Left ventricle myocardium inferior (tissue), 1 donor: ENCODE measurements around the gene SRSF11. TPM values are rescaled to one million over a fixed set of nuclear protein-coding genes. Genes with fewer than 3 reads are reported as not detected.
"Not testable (repeated sequence)": the region's sequence is repeated elsewhere in the genome, so short reads cannot be mapped to it uniquely, and the experiment has no call there.

Source experiments
- DNase-seq: peaks from one replicate; pipeline ENCODE4 v3.0.0-alpha.2; 2020
- H3K27ac ChIP-seq: fragments of 200-600 bp; replicated peaks from 2 replicates; pipeline ENCODE4 v1.8.0; 2021
- H3K27me3 ChIP-seq: fragments of 200-600 bp; 2 replicates; pipeline ENCODE4 v1.8.0; 2021; ENCODE audit warnings: low read depth
- H3K36me3 ChIP-seq: fragments of 200-600 bp; 2 replicates; pipeline ENCODE4 v1.8.0; 2021
- H3K4me1 ChIP-seq: fragments of 200-600 bp; 2 replicates; pipeline ENCODE4 v1.8.0; 2021
- H3K4me3 ChIP-seq: fragments of 200-600 bp; 2 replicates; pipeline ENCODE4 v1.8.0; 2021; ENCODE audit warnings: mild to moderate bottlenecking, moderate library complexity
- H3K9me3 ChIP-seq: fragments of 200-600 bp; replicated peaks from 2 replicates; pipeline ENCODE4 v1.8.0; 2021
- intact Hi-C: fragments of 100-400 bp; cut with micrococcal nuclease; formaldehyde crosslinking; loops from one replicate; pipeline ENCODE4 v1.11.0; 2022
- total RNA-seq: library from RNA; stranded (reverse); fragmentation: NEBNext Ultra II Directional; extraction: Animal tissue kit (Norgen Biotek cat#: 25700); gene quantifications from one replicate; pipeline ENCODE4 v1.2.1, GENCODE V29; 2021
- TF ChIP-seq, protein P1 (sequence below): fragments of 200-600 bp; IDR thresholded peaks from 2 replicates; pipeline ENCODE4 v1.8.0; 2021; ENCODE audit warnings: antibody characterized with exemption, mild to moderate bottlenecking, borderline replicate concordance
- donor health status: DM: no; HTN: yes; CAD: no; lungs with severe emphysema.

The SRSF11 gene
- total RNA-seq, 1 donor from 2014 or later, result 48.6 TPM

DNA sequence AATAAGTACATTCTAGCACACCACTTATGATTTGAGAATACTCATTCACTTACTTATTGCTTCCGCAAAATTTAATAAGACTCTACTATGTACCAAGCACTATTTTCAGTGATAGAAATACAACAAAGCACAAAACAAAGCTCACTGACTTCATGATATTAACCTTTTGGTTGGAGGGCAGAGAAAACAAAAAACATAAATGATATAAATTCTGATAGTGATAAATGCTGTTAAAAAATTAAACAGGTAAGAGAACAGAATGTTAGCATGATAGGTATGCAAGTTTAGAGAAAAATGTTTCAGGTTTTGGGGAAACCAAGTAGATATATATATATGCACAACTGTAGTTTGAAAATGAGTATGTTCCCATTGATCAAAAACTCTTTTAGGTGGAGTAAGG lies 17.0 kb upstream of the SRSF11 start:
- intact Hi-C loops, result no loop called here
- Histone ChIP-seq H3K27me3 (no peaks in the 10 kb centered on the region), H3K27ac (no peak overlapping the region), H3K4me3 (peak overlapping the region; percentile 70), H3K4me1 (peaks cover 64% of the 10 kb centered on the region), H3K36me3 (peaks cover 6% of the 10 kb centered on the region), H3K9me3 (no peaks in the 10 kb centered on the region)
- DNase-seq, result no peak
- TF ChIP-seq, protein P1, sequence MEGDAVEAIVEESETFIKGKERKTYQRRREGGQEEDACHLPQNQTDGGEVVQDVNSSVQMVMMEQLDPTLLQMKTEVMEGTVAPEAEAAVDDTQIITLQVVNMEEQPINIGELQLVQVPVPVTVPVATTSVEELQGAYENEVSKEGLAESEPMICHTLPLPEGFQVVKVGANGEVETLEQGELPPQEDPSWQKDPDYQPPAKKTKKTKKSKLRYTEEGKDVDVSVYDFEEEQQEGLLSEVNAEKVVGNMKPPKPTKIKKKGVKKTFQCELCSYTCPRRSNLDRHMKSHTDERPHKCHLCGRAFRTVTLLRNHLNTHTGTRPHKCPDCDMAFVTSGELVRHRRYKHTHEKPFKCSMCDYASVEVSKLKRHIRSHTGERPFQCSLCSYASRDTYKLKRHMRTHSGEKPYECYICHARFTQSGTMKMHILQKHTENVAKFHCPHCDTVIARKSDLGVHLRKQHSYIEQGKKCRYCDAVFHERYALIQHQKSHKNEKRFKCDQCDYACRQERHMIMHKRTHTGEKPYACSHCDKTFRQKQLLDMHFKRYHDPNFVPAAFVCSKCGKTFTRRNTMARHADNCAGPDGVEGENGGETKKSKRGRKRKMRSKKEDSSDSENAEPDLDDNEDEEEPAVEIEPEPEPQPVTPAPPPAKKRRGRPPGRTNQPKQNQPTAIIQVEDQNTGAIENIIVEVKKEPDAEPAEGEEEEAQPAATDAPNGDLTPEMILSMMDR, result no peak

DNA sequence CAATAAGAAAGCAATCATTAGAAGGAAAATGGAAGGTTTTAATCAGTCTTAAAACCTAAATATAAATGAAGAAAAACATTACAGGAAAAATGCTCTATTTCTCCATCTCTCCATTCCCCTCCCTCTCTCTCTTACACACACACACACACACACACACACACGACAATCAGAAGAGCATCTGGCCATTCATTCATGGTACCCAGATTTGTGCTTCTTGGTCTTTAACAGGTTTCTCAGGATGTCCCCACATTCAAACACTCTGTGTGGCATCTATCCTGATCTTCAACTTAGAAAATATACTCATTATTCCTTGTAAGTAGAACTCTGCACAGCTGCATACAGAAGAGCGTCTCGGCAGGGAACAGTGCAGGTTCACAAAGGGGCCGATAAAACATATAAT lies 16.6 kb upstream of the SRSF11 start:
- no peak for DNase-seq
- intact Hi-C loops, result no loop called here
- H3K4me3 ChIP-seq, result peak overlapping the region; percentile 70
- H3K36me3 ChIP-seq, result peaks cover 6% of the 10 kb centered on the region
- TF ChIP-seq, protein P1, result no peak
- H3K4me1 ChIP-seq, result peaks cover 67% of the 10 kb centered on the region
- H3K27me3 ChIP-seq, result no peaks in the 10 kb centered on the region
- peak overlapping the region; percentile 92 for H3K27ac ChIP-seq
- H3K9me3 ChIP-seq, result no peaks in the 10 kb centered on the region

DNA sequence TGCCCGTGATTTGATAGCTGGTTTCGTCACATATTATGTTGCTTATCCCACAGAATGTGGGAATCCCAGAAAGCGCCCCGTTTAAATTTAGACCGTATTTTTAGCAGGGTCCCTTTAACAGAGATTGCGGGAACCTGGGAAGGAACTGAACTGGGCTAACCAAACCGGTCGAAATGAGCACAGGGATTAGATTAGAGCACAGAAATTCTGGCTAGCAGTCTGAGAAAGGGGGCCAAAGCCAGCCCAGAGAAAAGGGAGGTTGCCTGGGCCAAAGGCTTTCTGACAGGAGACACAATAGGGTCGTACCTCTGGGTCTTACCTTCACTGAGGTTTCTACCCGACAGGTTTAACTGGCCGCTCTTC lies 16.1 kb upstream of the SRSF11 start:
- Histone ChIP-seq H3K4me3 (peak overlapping the region; percentile 70), H3K4me1 (peaks cover 70% of the 10 kb centered on the region)
- intact Hi-C loops, result no loop called here

DNA sequence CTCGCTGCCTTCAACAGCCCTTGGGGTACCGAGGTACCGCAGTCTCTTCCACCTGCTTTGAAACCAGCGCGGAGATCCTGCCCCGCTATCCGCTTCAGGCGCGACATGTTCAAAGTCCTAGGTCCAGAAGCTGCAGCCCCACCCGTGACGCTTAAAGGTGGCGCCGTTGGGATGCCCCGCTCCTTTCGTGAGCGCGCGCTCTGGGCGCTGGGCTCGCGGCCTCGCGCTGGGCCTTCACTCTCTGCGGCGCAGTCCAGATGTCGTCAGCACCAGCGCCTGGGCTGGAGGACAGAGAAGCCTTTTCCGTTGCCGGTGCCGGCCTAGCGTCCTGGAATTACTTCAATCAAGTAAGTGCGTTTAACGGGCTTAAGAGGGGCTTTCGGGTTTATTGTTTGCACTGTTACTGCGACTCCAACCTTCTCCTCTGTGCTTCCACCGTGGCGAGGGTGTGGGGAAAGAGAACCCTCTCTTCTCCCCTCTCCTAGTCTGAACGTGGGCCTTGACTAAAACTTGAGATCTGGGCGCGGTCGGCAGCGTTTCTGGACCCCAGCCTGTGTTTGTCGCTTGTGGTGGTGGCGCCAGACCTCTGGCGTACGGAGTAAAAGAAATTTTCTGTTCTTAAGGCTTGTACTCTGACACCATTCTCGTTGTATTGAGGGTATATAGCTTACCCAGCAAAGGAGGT lies 15.6 kb upstream of the SRSF11 start, which contains the start of gene LRRC40:
Gene LRRC40, minus strand, starts transcription at position 146 of the 685 bp plus-strand sequence. Its CDS starts 39 bp downstream, at position 107.
- peak; percentile 97 for DNase-seq
- intact Hi-C loops, result no loop called here
- TF ChIP-seq, protein P1, result no peak
- Histone ChIP-seq H3K9me3 (no peaks in the 10 kb centered on the region), H3K27ac (peak within 1 kb of the TSS; percentile 92), H3K27me3 (no peaks in the 10 kb centered on the region), H3K36me3 (peaks cover 6% of the 10 kb centered on the region), H3K4me1 (peaks cover 76% of the 10 kb centered on the region), H3K4me3 (peak within 1 kb of the TSS; percentile 70)

More for the DNA sequence above, 16.1 kb upstream of the SRSF11 start:
- no peaks in the 10 kb centered on the region for H3K9me3 ChIP-seq
- H3K27ac ChIP-seq, result peak overlapping the region; percentile 92
- no peak for DNase-seq
- peaks cover 6% of the 10 kb centered on the region for H3K36me3 ChIP-seq
- TF ChIP-seq, protein P1, result no peak
- no peaks in the 10 kb centered on the region for H3K27me3 ChIP-seq

DNA sequence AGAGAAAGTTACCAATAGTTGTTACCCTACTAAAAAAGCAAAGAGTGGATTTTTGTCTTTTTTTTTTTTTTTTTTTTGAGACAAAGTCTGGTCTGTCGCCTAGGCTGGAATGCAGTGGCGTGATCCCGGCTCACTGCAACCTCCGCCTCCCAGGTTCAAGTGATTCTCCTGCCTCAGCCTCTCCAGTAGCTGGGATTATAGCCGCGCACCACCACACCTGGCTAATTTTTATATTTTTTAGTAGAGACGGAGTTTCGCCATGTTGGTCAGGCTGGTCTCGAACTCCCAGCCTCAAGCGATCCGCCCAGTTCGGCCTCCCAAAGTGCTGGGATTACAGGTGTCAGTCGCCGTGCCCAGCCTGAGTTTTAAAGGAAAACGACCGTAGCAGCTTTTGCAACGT lies 14.3 kb upstream of the SRSF11 start:
- DNase-seq, H3K27me3 ChIP-seq, H3K36me3 ChIP-seq, intact Hi-C loops, H3K9me3 ChIP-seq: not testable (repeated sequence)
- peak overlapping the region; percentile 70 for H3K4me3 ChIP-seq
- peaks cover 84% of the 10 kb centered on the region for H3K4me1 ChIP-seq
- H3K27ac ChIP-seq, result peak overlapping the region; percentile 92

DNA sequence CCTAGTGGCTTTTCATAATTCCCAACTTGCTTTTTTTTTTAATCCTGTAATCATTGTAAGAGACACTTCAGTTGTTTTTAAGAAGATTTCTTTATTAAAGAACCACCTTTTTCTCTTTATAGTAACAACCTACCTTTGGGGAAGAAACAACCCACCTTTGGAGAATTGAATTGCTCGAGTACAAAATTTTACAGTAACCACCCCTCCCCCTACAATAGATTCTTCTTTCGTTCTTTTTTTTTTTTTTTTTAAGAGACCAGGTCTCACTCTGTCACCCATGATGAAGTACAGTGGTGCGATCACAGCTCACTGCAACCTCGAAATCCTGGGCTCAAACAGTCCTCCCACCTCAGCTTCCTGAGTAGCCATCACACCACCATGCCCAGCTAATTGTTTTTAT lies 13.7 kb upstream of the SRSF11 start:
- Histone ChIP-seq H3K4me3 (peak overlapping the region; percentile 70), H3K9me3 (no peaks in the 10 kb centered on the region), H3K27ac (no peak overlapping the region), H3K4me1 (peaks cover 83% of the 10 kb centered on the region), H3K27me3 (no peaks in the 10 kb centered on the region), H3K36me3 (peaks cover 6% of the 10 kb centered on the region)
- TF ChIP-seq, protein P1, result no peak
- intact Hi-C loops, result no loop called here
- DNase-seq, result no peak
